GM21526 (cell line): ENCODE measurements around the gene ELL.

Experiments
- ATAC-seq: cut with Tn5 transposase; IDR thresholded peaks from one replicate; pipeline ENCODE4 v1.9.1; 2021; ENCODE audit warnings: moderate library complexity; ENCODE audit not compliant: unreplicated experiment, low FRiP score

The ELL gene

GRCh38 chr19:18506101-18506930 lies 15.6 kb downstream of the ELL start:
- no peak for ATAC-seq

GRCh38 chr19:18504886-18505610 lies 16.8 kb downstream of the ELL start:
- no peak for ATAC-seq

- ATAC-seq, result no peak
Observed at GRCh38 chr19:18503971-18504885, 17.6 kb downstream of the ELL start.

- no peak for ATAC-seq
Observed at GRCh38 chr19:18503337-18503970, 18.4 kb downstream of the ELL start.

- no peak for ATAC-seq
Observed at GRCh38 chr19:18502638-18503294, 19.1 kb downstream of the ELL start.

- ATAC-seq, result no peak
Observed at GRCh38 chr19:18502246-18502637, 19.6 kb downstream of the ELL start.

GRCh38 chr19:18501832-18502231 lies 20.0 kb downstream of the ELL start:
- ATAC-seq, result no peak

GRCh38 chr19:18501351-18501750 lies 20.5 kb downstream of the ELL start:
- ATAC-seq, result no peak

GRCh38 chr19:18500799-18501198 lies 21.1 kb downstream of the ELL start:
- no peak for ATAC-seq

GRCh38 chr19:18500376-18500775 lies 21.5 kb downstream of the ELL start:
- no peak for ATAC-seq

GRCh38 chr19:18499055-18499775 lies 22.7 kb downstream of the ELL start:
- no peak for ATAC-seq

GRCh38 chr19:18496980-18497256 lies 25.0 kb downstream of the ELL start:
- ATAC-seq, result no peak

GRCh38 chr19:18496167-18496979 lies 25.5 kb downstream of the ELL start:
- ATAC-seq, result no peak

GRCh38 chr19:18495204-18495911 lies 26.5 kb downstream of the ELL start:
- no peak for ATAC-seq

- ATAC-seq, result no peak
Observed at GRCh38 chr19:18494267-18494607, 27.6 kb downstream of the ELL start.

GRCh38 chr19:18493440-18494266 lies 28.2 kb downstream of the ELL start:
- no peak for ATAC-seq
